ENCODE results near the gene HMGN1. TPM values are rescaled to one million over a fixed set of nuclear protein-coding genes. Genes with fewer than 3 reads are reported as not detected.

Gene HMGN1
- total RNA-seq, 2 donors from 2014 or later = 141 to 270 TPM

GRCh38 chr21:39348040-39348354 is 891 bp downstream of the HMGN1 start:
- H3K4me1 ChIP-seq (replicated peaks) = peaks cover 6% of the 10 kb centered on the region
- H3K36me3 ChIP-seq = no peaks in the 10 kb centered on the region
- no peaks in the 10 kb centered on the region for H3K9me3 ChIP-seq
- no peak for DNase-seq (ENCODE audit: low spot score)
- no peaks in the 10 kb centered on the region for H3K27me3 ChIP-seq (replicated peaks; ENCODE audit: insufficient read depth)
- under 1% methylated on average over 11 of the region's 11 CpGs for WGBS
- no peak for TF ChIP-seq CTCF (IDR thresholded peaks at IDR 0.05)
- TF ChIP-seq POLR2A (IDR thresholded peaks at IDR 0.05) = no peak
- TF ChIP-seq POLR2AphosphoS5 (IDR thresholded peaks at IDR 0.05) = no peak
- peak overlapping the region; percentile 67 to 73 for H3K4me3 ChIP-seq
- H3K27ac ChIP-seq = peak overlapping the region; percentile 95 to 97
- intact Hi-C loops (cut with DNase I) = loop anchor here (2.0 kb wide), 2 partner anchors 35 to 39 kb away; partner anchors contain the start of gene BRWD1

GRCh38 chr21:39347537-39347936 is 1.4 kb downstream of the HMGN1 start:
- no peaks in the 10 kb centered on the region for H3K9me3 ChIP-seq
- no peaks in the 10 kb centered on the region for H3K36me3 ChIP-seq
- no peak for DNase-seq (ENCODE audit: low spot score)
- peak overlapping the region; percentile 67 to 73 for H3K4me3 ChIP-seq
- H3K27ac ChIP-seq = peak overlapping the region in 1 of 2 donors; percentile 97
- no peaks in the 10 kb centered on the region for H3K27me3 ChIP-seq (replicated peaks; ENCODE audit: insufficient read depth)
- TF ChIP-seq CTCF (IDR thresholded peaks at IDR 0.05) = no peak
- peak; percentile 17 for TF ChIP-seq POLR2A (IDR thresholded peaks at IDR 0.05)
- no peak for TF ChIP-seq POLR2AphosphoS5 (IDR thresholded peaks at IDR 0.05)
- intact Hi-C loops (cut with DNase I) = no loop called here
- 6% methylated on average over 10 of the region's 10 CpGs for WGBS
- peaks cover 6% of the 10 kb centered on the region for H3K4me1 ChIP-seq (replicated peaks)

- Histone ChIP-seq H3K27ac (no peak overlapping the region), H3K9me3 (no peaks in the 10 kb centered on the region), H3K27me3 (replicated peaks; ENCODE audit: insufficient read depth) (no peaks in the 10 kb centered on the region), H3K4me1 (replicated peaks) (peaks cover 6% of the 10 kb centered on the region), H3K4me3 (no peak overlapping the region), H3K36me3 (no peaks in the 10 kb centered on the region)
- intact Hi-C loops (cut with DNase I) = no loop called here
- DNase-seq (ENCODE audit: low spot score) = no peak
- TF ChIP-seq CTCF (IDR thresholded peaks at IDR 0.05) (no peak), POLR2AphosphoS5 (IDR thresholded peaks at IDR 0.05) (no peak), POLR2A (IDR thresholded peaks at IDR 0.05) (no peak)
- WGBS = 38% methylated on average over 7 of the region's 7 CpGs
These were observed 2.1 kb downstream of the HMGN1 start for GRCh38 chr21:39346671-39347331.

- Histone ChIP-seq H3K4me1 (replicated peaks) (peaks cover 6% of the 10 kb centered on the region), H3K27ac (no peak overlapping the region)
- intact Hi-C loops (cut with DNase I) = no loop called here
These were observed 2.7 kb downstream of the HMGN1 start for GRCh38 chr21:39346206-39346605.

More at GRCh38 chr21:39346206-39346605, 2.7 kb downstream of the HMGN1 start:
- no peak for DNase-seq (ENCODE audit: low spot score)
- Histone ChIP-seq H3K27me3 (replicated peaks; ENCODE audit: insufficient read depth) (no peaks in the 10 kb centered on the region), H3K4me3 (no peak overlapping the region), H3K36me3 (no peaks in the 10 kb centered on the region), H3K9me3 (no peaks in the 10 kb centered on the region)
- WGBS = 28% methylated on average over 3 of the region's 3 CpGs
- TF ChIP-seq POLR2A (IDR thresholded peaks at IDR 0.05) (no peak), CTCF (IDR thresholded peaks at IDR 0.05) (no peak), POLR2AphosphoS5 (IDR thresholded peaks at IDR 0.05) (no peak)

Data from prostate gland (tissue), 2 donors.